T1000 (cell line): Measurements from ENCODE around the gene RPS21.
"Not testable (repeated sequence)": the region's sequence is repeated elsewhere in the genome, so short reads cannot be mapped to it uniquely, and the experiment has no call there.

ENCODE experiments used
- DNase-seq: peaks from one replicate; lab custom pipeline; 2025; ENCODE audit warnings: mixed read lengths; lab: John Stamatoyannopoulos, UW

Gene RPS21

GRCh38 chr20:62365814-62366369 is 21.0 kb upstream of the RPS21 start:
- no peak for DNase-seq

- no peak for DNase-seq
Measured at GRCh38 chr20:62366370-62367135, 20.4 kb upstream of the RPS21 start.

DNA sequence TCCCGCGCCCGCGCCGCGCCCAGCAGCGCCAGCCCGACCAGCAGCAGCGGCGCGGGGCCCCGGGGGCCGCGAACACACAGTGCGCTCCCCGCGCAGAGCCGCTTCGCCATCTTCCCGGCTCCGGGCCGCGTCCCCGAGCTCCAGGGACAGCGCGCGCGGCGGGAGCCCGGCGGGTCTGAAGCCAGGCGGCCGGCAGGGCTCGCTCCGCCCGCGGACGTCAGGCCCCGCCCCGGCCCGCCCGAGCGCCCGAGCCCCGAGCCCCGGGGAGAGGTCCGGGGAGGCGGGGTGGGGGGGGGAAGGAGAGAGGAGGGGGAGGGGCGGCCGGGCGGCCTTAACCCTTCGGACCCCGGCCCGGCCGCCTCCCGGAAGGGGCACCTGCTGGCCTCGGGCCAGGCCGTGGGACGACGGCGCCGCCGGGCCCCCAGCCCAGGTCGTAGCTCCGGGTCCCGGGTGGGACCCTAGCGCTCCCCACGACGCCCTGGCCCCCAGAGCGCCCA is 19.7 kb upstream of the RPS21 start, which contains the start of gene LAMA5:
TSS of gene LAMA5 (minus strand) at position 177 of the 497 bp plus-strand sequence. CDS start at position 110, 67 bp downstream.
- peak; percentile 9 for DNase-seq

- no peak for DNase-seq
Measured at GRCh38 chr20:62367633-62368391, 19.1 kb upstream of the RPS21 start.

DNA sequence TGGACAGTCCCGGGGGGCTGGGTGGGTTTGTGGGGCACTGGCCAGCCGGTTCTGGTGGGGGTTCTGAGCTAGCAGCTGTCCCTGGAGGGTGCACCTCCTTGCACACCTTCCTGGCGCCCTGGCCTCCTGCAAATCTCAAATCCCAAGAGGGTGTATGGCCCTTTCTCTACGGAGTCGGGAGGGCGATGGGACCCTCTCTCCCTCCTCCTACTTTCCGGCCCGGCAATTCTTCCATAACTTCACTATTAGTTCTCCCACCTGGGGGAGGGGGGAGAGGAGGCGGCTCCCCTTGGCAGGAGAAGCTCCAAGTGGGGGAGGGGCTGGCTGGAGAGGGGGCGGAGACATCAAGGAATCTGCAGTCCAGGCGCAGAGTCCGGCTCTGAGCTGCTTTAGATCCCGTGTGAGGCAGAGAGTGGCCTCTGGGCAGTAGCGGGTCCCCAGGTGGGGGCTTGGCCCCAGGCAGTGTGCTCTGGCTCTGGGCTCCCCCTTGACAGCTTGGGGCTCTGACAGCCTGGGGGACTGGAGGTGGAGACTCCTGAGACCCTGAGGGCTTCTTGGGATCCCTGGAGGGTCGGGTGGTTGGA is 18.4 kb upstream of the RPS21 start:
- peak; percentile 27 for DNase-seq

DNA sequence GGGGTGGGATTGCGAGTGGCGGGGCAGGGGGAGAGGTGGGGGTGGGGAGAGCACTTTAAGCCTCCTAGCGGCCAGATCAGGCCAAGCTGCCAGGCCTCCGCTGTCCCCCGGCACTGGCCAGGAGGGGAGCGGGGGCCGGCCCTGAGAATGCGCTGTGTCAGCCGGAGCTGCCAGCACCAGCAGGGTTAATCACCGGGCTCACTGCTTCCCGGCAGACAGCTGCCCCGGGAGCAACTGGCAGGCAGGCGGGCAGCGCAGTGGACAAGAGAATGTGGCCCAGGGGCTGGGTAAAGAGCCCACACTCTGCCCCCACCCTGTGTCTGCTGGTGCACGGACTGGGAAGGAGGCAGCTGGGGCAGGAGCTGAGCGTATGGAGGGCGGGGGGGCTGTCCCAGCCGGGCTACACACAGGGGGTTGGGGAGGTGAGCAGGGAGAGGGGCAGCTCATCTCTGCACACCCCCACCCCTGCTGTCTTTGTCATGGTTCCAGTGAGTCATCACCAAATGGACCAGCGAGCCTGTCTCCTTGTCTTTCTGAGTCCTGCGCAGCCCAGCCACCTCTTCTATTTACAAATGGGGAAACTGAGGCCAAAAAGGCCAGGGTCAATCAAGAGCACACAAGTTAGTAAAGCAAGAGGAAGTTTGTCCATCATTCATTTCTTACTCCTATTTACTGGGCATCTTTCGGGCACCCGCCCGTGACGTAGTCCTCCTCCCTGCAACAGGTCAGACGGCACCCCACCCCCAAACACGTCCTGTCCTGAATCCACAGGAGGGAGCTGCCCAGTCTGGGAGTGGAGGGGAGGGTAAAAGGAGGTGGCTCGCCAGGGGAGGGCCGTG is 17.7 kb upstream of the RPS21 start:
- peak; percentile 49 for DNase-seq

- DNase-seq: no peak
Measured at GRCh38 chr20:62369815-62370114, 17.1 kb upstream of the RPS21 start.

- DNase-seq: peak; percentile 54
Measured at GRCh38 chr20:62370115-62370806, 16.6 kb upstream of the RPS21 start.

GRCh38 chr20:62370807-62371587 is 15.9 kb upstream of the RPS21 start:
- no peak for DNase-seq

DNA sequence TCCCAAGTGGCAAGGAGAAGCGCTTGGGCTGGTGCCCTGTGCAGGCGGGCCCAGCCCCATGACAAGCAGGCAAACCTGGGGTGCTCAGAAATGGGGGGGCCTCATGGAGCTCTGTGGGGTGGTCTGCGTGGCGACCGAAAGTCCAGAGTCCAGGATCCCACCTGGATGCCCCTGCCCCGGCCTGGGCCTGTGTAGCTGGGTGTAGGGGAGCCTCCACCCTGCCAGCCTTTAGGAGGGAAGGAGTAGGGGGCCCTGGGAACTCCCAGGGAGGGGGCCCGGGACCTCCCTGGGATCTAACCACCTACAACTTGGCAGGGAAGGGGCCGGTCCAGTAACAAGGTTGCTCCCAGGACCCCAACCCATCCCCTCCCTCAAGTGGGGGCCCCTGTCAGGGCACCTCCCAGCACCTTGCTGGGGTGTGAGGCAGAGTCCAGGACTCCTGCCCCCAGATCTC is 15.3 kb upstream of the RPS21 start:
- DNase-seq: no peak

- no peak for DNase-seq
Measured at GRCh38 chr20:62372042-62372993, 14.6 kb upstream of the RPS21 start.

GRCh38 chr20:62373631-62374179 is 13.2 kb upstream of the RPS21 start:
- not testable (repeated sequence) for DNase-seq

DNA sequence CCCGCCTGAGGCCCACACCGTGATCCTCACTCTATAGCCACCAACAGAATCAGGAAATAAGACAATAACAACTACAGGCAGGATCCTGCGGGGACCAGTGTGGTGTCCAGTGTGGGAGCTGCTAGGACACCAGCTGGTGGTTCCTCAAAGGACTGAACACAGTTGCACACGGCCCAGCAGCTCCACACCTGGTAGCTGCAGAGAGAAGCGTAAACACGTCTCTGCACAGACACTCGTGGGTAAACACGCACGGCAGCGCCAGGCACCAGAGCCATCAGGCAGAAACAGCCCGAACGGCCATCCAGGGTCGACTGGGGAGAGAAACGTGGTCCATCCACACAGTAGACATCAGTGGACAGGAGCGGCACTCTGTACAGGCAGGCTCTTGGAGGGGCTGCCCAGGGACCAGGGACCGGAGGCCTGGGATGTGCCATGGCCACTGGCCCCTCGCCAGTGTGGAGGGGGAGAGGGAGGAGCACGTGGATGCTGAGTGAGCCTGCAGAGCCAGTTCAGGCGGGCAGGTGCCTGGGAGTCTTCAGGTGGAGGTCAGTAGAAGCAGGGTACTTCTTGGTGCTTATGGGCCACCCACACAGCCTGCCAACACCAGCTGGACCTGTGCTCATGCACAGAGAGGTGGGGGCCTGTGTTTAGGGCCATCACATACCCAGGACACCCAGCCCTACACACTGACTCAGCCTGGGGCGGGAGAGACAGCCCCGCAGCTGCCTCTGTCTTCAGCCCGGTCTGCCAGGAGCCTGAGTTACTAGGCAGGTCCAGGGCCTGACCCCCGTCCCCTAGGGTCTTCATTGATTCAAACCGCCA is 12.4 kb upstream of the RPS21 start:
- DNase-seq: no peak

GRCh38 chr20:62376112-62377063 is 10.5 kb upstream of the RPS21 start:
- no peak for DNase-seq

GRCh38 chr20:62377064-62377461 is 9.8 kb upstream of the RPS21 start:
- DNase-seq: no peak

GRCh38 chr20:62377615-62378178 is 9.2 kb upstream of the RPS21 start:
- DNase-seq: no peak
